Measurements from ENCODE around the gene CDK2AP2. TPM values are rescaled to one million over a fixed set of nuclear protein-coding genes. Genes with fewer than 3 reads are reported as not detected.
A peak's percentile ranks its signal among the peaks of the same experiment; 100 is the strongest.
"Not testable (repeated sequence)": the region's sequence is repeated elsewhere in the genome, so short reads cannot be mapped to it uniquely, and the experiment has no call there.

CDK2AP2 gene
- total RNA-seq, 2 experiments from 2014 or later = 64.1 to 68.7 TPM

- no peak overlapping the region for H3K4me3 Mint-ChIP-seq
- H3K9me3 Mint-ChIP-seq (ENCODE audit: low read depth) = no peaks in the 10 kb centered on the region
- CTCF ChIA-PET = interaction anchor here (0.7 to 1.0 kb wide), 2 partner anchors 10 to 14 kb away, joined by 3 read pairs; partner anchors contain the start of gene AIP
- H3K27ac Mint-ChIP-seq = no peak overlapping the region
- peaks cover 37% of the 10 kb centered on the region for H3K36me3 Mint-ChIP-seq (ENCODE audit: low read depth)
- H3K27me3 Mint-ChIP-seq = no peaks in the 10 kb centered on the region
- DNase-seq (peak; percentile 65), ATAC-seq (peak; percentile 21)
- intact Hi-C loops (cut with DNase I, micrococcal nuclease) = no loop called here
- H3K4me1 Mint-ChIP-seq = peaks cover 20% of the 10 kb centered on the region
- POLR2A ChIA-PET = no interaction called here
Observed at GRCh38 chr11:67492801-67493547, 15.0 kb downstream of the CDK2AP2 start.

DNA sequence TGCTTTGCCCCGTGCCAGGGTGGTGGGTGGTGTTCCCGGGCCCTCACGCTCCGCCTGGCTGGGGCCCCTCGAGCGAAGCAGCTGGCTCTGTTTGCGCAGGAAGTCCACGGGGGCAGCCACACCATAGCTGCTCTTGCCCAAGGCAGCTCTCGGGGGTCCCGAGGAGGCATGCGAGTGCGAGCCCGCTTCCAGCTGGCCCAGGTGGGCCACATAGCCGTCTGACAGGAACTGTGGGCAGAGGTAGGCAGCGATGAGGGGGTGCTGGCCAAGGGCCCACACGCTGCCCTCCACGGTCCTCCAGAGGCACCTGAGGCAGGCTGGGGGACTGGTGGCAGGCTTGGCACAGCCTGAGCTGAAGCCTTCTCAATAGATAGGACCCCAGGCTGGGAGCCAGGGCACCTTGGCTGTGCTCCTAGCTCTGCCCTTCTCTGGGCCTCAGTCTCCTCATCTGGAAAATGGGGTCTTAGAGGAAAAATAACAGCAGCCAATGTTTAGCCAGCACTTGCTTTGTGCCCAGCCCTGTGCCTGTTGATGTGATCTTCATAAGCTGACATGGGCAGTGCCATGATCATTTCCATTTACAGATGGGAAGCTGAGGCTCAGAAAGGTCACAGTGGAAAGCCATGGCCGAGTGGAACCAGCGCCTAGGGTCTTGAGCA is 15.8 kb downstream of the CDK2AP2 start:
- H3K27me3 Mint-ChIP-seq = no peaks in the 10 kb centered on the region
- peaks cover 2% of the 10 kb centered on the region for H3K9me3 Mint-ChIP-seq (ENCODE audit: low read depth)
- H3K4me1 Mint-ChIP-seq = peaks cover 27% of the 10 kb centered on the region
- H3K36me3 Mint-ChIP-seq (ENCODE audit: low read depth) = peaks cover 41% of the 10 kb centered on the region
- DNase-seq (no peak), ATAC-seq (no peak)
- intact Hi-C loops (cut with DNase I, micrococcal nuclease) = no loop called here
- H3K4me3 Mint-ChIP-seq = no peak overlapping the region
- H3K27ac Mint-ChIP-seq = no peak overlapping the region
- POLR2A ChIA-PET = interaction anchor here (0.7 kb wide), 1 partner anchor 13 kb away, joined by 3 read pairs; the partner anchor contains the start of gene PITPNM1
- CTCF ChIA-PET = interaction anchor here (0.6 to 1.0 kb wide), 3 partner anchors 9 to 109 kb away, joined by 3 to 4 read pairs (median 3); partner anchors contain the start of gene AIP

- Mint-ChIP-seq H3K4me1 (peaks cover 35% of the 10 kb centered on the region), H3K9me3 (ENCODE audit: low read depth) (peaks cover 2% of the 10 kb centered on the region), H3K4me3 (no peak overlapping the region), H3K27ac (peak overlapping the region; percentile 76), H3K36me3 (ENCODE audit: low read depth) (peaks cover 42% of the 10 kb centered on the region), H3K27me3 (no peaks in the 10 kb centered on the region)
- DNase-seq = no peak
- POLR2A ChIA-PET = interaction anchor here (0.7 kb wide), 1 partner anchor 14 kb away, joined by 3 read pairs; the partner anchor contains the start of gene PITPNM1
- ATAC-seq = no peak
- intact Hi-C loops (cut with DNase I, micrococcal nuclease) = no loop called here
- CTCF ChIA-PET = interaction anchor here (0.6 kb wide), 1 partner anchor 109 kb away, joined by 4 read pairs; no protein-coding TSS in a partner anchor
Observed at GRCh38 chr11:67491276-67492068, 16.5 kb downstream of the CDK2AP2 start.

- Mint-ChIP-seq H3K9me3 (ENCODE audit: low read depth) (peaks cover 2% of the 10 kb centered on the region), H3K4me3 (no peak overlapping the region), H3K36me3 (ENCODE audit: low read depth) (peaks cover 49% of the 10 kb centered on the region), H3K27me3 (no peaks in the 10 kb centered on the region), H3K27ac (peak overlapping the region; percentile 76), H3K4me1 (peaks cover 42% of the 10 kb centered on the region)
- DNase-seq (no peak), ATAC-seq (no peak)
- intact Hi-C loops (cut with DNase I, micrococcal nuclease) = no loop called here
- ChIA-PET CTCF (no interaction called here), POLR2A (interaction anchor here (0.6 kb wide), 1 partner anchor 1221 kb away, joined by 4 read pairs; no protein-coding TSS in a partner anchor)
Observed at GRCh38 chr11:67490727-67491065, 17.3 kb downstream of the CDK2AP2 start.

- intact Hi-C loops (cut with DNase I, micrococcal nuclease) = loop anchor here (5.0 to 10.0 kb wide), 4 partner anchors 88 to 855 kb away; partner anchors contain the start of genes ANKRD13D (in 1 of the 2), PPP1CA (in 1 of the 2), RBM4 (in 1 of the 2) and TBC1D10C (in 1 of the 2)
- no peak overlapping the region for H3K4me3 Mint-ChIP-seq
- H3K27me3 Mint-ChIP-seq = no peaks in the 10 kb centered on the region
- ATAC-seq (no peak), DNase-seq (no peak)
- peaks cover 48% of the 10 kb centered on the region for H3K4me1 Mint-ChIP-seq
- ChIA-PET CTCF (interaction anchor here (0.9 kb wide), 1 partner anchor 81 kb away, joined by 3 read pairs; no protein-coding TSS in a partner anchor), POLR2A (interaction anchor here (0.6 kb wide), 1 partner anchor 1220 kb away, joined by 4 read pairs; no protein-coding TSS in a partner anchor)
- peaks cover 2% of the 10 kb centered on the region for H3K9me3 Mint-ChIP-seq (ENCODE audit: low read depth)
- peak overlapping the region; percentile 88 for H3K27ac Mint-ChIP-seq
- peaks cover 51% of the 10 kb centered on the region for H3K36me3 Mint-ChIP-seq (ENCODE audit: low read depth)
Observed at GRCh38 chr11:67489885-67490726, 17.9 kb downstream of the CDK2AP2 start.

DNA sequence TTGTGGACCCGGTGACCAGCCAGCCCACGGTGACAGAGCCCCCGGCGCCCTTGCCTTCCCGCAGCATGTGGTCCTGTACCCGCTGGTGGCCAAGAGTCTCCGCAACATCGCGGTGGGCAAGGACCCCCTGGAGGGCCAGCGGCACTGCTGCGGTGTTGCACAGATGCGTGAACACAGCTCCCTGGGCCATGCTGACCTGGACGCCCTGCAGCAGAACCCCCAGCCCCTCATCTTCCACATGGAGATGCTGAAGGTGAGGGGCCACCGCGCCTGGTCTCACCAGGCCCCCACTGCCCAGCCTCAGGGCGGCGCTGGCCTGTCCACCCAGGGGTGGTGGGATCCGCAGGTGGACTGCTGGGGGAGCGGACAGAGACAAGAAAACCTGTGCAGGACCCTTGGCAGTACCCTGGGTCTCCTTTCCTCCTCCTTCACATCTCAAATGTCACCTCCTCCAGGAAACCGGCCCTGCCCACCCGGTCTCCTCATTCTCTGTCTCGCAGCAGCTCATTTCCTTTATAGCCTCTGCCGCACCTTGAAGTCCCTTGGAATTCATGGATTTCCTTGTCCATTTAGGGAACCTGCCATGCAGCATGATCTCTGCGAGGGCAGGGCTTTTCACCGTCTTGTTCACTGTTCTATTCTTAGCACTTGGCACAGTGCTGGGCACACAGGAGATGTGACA is 18.6 kb downstream of the CDK2AP2 start:
- CTCF ChIA-PET = interaction anchor here (0.9 kb wide), 1 partner anchor 80 kb away, joined by 3 read pairs; no protein-coding TSS in a partner anchor
- peaks cover 59% of the 10 kb centered on the region for H3K36me3 Mint-ChIP-seq (ENCODE audit: low read depth)
- ATAC-seq (no peak), DNase-seq (no peak)
- peaks cover 55% of the 10 kb centered on the region for H3K4me1 Mint-ChIP-seq
- POLR2A ChIA-PET = no interaction called here
- intact Hi-C loops (cut with DNase I, micrococcal nuclease) = loop anchor here (5.0 to 10.0 kb wide), 4 partner anchors 87 to 855 kb away; partner anchors contain the start of genes ANKRD13D (in 1 of the 2), PPP1CA (in 1 of the 2), RBM4 (in 1 of the 2) and TBC1D10C (in 1 of the 2)
- H3K27ac Mint-ChIP-seq = peak overlapping the region; percentile 100
- no peaks in the 10 kb centered on the region for H3K27me3 Mint-ChIP-seq
- peaks cover 2% of the 10 kb centered on the region for H3K9me3 Mint-ChIP-seq (ENCODE audit: low read depth)
- H3K4me3 Mint-ChIP-seq = peak overlapping the region; percentile 86

GRCh38 chr11:67486481-67487195 is 21.3 kb downstream of the CDK2AP2 start:
- Mint-ChIP-seq H3K27ac (peak overlapping the region; percentile 100), H3K4me3 (peak overlapping the region; percentile 86), H3K36me3 (ENCODE audit: low read depth) (peaks cover 68% of the 10 kb centered on the region), H3K27me3 (no peaks in the 10 kb centered on the region), H3K9me3 (ENCODE audit: low read depth) (peaks cover 2% of the 10 kb centered on the region), H3K4me1 (peaks cover 68% of the 10 kb centered on the region)
- POLR2A ChIA-PET = interaction anchor here (2.5 kb wide), 1 partner anchor 49 kb away, joined by 6 read pairs; the partner anchor contains the start of gene PTPRCAP
- intact Hi-C loops (cut with DNase I, micrococcal nuclease) = loop anchor here (1.0 to 10.0 kb wide), 6 partner anchors 20 to 852 kb away; partner anchors contain the start of genes PPP1CA (in 2 of the 2), ANKRD13D (in 1 of the 2), RBM4 (in 1 of the 2) and TBC1D10C (in 1 of the 2)
- CTCF ChIA-PET = interaction anchor here (0.6 to 1.9 kb wide), 4 partner anchors 19 to 135 kb away, joined by 3 to 11 read pairs (median 4); partner anchors contain the start of gene PPP1CA
- DNase-seq (peak; percentile 79), ATAC-seq (no peak)

- peaks cover 65% of the 10 kb centered on the region for H3K36me3 Mint-ChIP-seq (ENCODE audit: low read depth)
Observed at GRCh38 chr11:67485873-67486361, 22.0 kb downstream of the CDK2AP2 start.

More at GRCh38 chr11:67485873-67486361, 22.0 kb downstream of the CDK2AP2 start:
- ChIA-PET POLR2A (interaction anchor here (2.5 kb wide), 1 partner anchor 49 kb away, joined by 6 read pairs; the partner anchor contains the start of gene PTPRCAP), CTCF (interaction anchor here (0.6 to 0.7 kb wide), 2 partner anchors 71 to 134 kb away, joined by 3 to 4 read pairs; no protein-coding TSS in a partner anchor)
- intact Hi-C loops (cut with DNase I, micrococcal nuclease) = loop anchor here (2.0 to 10.0 kb wide), 6 partner anchors 19 to 851 kb away; partner anchors contain the start of genes ANKRD13D (in 1 of the 2), PITPNM1 (in 1 of the 2), PPP1CA (in 1 of the 2) and PTPRCAP (in 1 of the 2)
- Mint-ChIP-seq H3K4me1 (peaks cover 66% of the 10 kb centered on the region), H3K4me3 (peak overlapping the region; percentile 86), H3K27ac (peak overlapping the region; percentile 100)
- H3K9me3 Mint-ChIP-seq (ENCODE audit: low read depth); H3K27me3 Mint-ChIP-seq: not testable (repeated sequence)
- peak; percentile 87 for DNase-seq
- peak; percentile 11 for ATAC-seq
